ENCODE measurements around the gene S1PR4. TPM values are rescaled to one million over a fixed set of nuclear protein-coding genes. Genes with fewer than 3 reads are reported as not detected.
"Not testable (repeated sequence)": the region's sequence is repeated elsewhere in the genome, so short reads cannot be mapped to it uniquely, and the experiment has no call there.

The S1PR4 gene
- total RNA-seq, 2 donors from 2014 or later: 1.8 to 3.3 TPM

GRCh38 chr19:3210347-3211017, 31.9 kb downstream of the S1PR4 start:
- Histone ChIP-seq H3K27me3 (no peaks in the 10 kb centered on the region), H3K4me1 (no peaks in the 10 kb centered on the region), H3K27ac (no peak overlapping the region), H3K4me3 (no peak overlapping the region), H3K36me3 (replicated peaks in 1 of 2; ENCODE audit: insufficient read depth in 1 of 2, low read depth in 2 of 2) (peaks cover 0 to 4% of the 10 kb centered on the region in 2 donors), H3K9me3 (no peaks in the 10 kb centered on the region)
- 39 to 42% methylated on average over 17 of the region's 20 CpGs for WGBS, 2 donors
- TF ChIP-seq CTCF (IDR thresholded peaks at IDR 0.05) (peak; percentile 13 to 54 (median 45)), POLR2A (IDR thresholded peaks at IDR 0.05) (no peak)
- intact Hi-C loops (cut with DNase I): no loop called here
- DNase-seq: peak; percentile 49 to 61 (median 52)
- peak; percentile 76 for ATAC-seq

- no peak for DNase-seq
- no peaks in the 10 kb centered on the region for H3K27me3 ChIP-seq
- ATAC-seq: no peak
- no peaks in the 10 kb centered on the region for H3K4me1 ChIP-seq
- H3K4me3 ChIP-seq: no peak overlapping the region
- H3K36me3 ChIP-seq (replicated peaks in 1 of 2; ENCODE audit: insufficient read depth in 1 of 2, low read depth in 2 of 2): peaks cover 0 to 4% of the 10 kb centered on the region in 2 donors
- WGBS, 2 donors: 47 to 64% methylated on average over 6 to 12 of the region's 12 CpGs
- intact Hi-C loops (cut with DNase I): no loop called here
- TF ChIP-seq CTCF (IDR thresholded peaks at IDR 0.05): no peak
- no peak for TF ChIP-seq POLR2A (IDR thresholded peaks at IDR 0.05)
- no peak overlapping the region for H3K27ac ChIP-seq
- no peaks in the 10 kb centered on the region for H3K9me3 ChIP-seq
Measured at GRCh38 chr19:3211191-3211590, 32.6 kb downstream of the S1PR4 start.

- no peak overlapping the region for H3K4me3 ChIP-seq
- intact Hi-C loops (cut with DNase I): no loop called here
- H3K36me3 ChIP-seq (replicated peaks in 1 of 2; ENCODE audit: insufficient read depth in 1 of 2, low read depth in 2 of 2): no peaks in the 10 kb centered on the region
- H3K27me3 ChIP-seq: no peaks in the 10 kb centered on the region
- 96 to 100% methylated on average over 7 of the region's 7 CpGs for WGBS, 2 donors
- TF ChIP-seq POLR2A (IDR thresholded peaks at IDR 0.05) (no peak), CTCF (IDR thresholded peaks at IDR 0.05) (no peak)
- no peak for DNase-seq
- no peaks in the 10 kb centered on the region for H3K9me3 ChIP-seq
- H3K4me1 ChIP-seq: no peaks in the 10 kb centered on the region
- no peak overlapping the region for H3K27ac ChIP-seq
- no peak for ATAC-seq
Measured at GRCh38 chr19:3213159-3213558, 34.6 kb downstream of the S1PR4 start.

GRCh38 chr19:3216874-3217273, 38.3 kb downstream of the S1PR4 start:
- TF ChIP-seq POLR2A (IDR thresholded peaks at IDR 0.05) (no peak), CTCF (IDR thresholded peaks at IDR 0.05) (no peak)
- intact Hi-C loops (cut with DNase I): no loop called here
- H3K36me3 ChIP-seq (replicated peaks in 1 of 2; ENCODE audit: insufficient read depth in 1 of 2, low read depth in 2 of 2): no peaks in the 10 kb centered on the region

GRCh38 chr19:3220576-3220975, 42.0 kb downstream of the S1PR4 start:
- Histone ChIP-seq H3K4me1 (no peaks in the 10 kb centered on the region), H3K36me3 (replicated peaks in 1 of 2; ENCODE audit: insufficient read depth in 1 of 2, low read depth in 2 of 2) (no peaks in the 10 kb centered on the region), H3K27ac (no peak overlapping the region), H3K4me3 (no peak overlapping the region), H3K27me3 (peaks cover 0 to 11% of the 10 kb centered on the region in 2 donors), H3K9me3 (no peaks in the 10 kb centered on the region)
- DNase-seq (no peak), ATAC-seq (no peak)
- intact Hi-C loops (cut with DNase I): no loop called here
- 70 to 87% methylated on average over 5 to 12 of the region's 12 CpGs for WGBS, 2 donors
- TF ChIP-seq POLR2A (IDR thresholded peaks at IDR 0.05) (no peak), CTCF (IDR thresholded peaks at IDR 0.05) (no peak)

More at GRCh38 chr19:3216874-3217273, 38.3 kb downstream of the S1PR4 start:
- ATAC-seq: no peak
- WGBS, 2 donors: 82 to 95% methylated on average over 5 of the region's 5 CpGs
- Histone ChIP-seq H3K4me3 (no peak overlapping the region), H3K9me3 (no peaks in the 10 kb centered on the region), H3K27ac (no peak overlapping the region), H3K27me3 (no peaks in the 10 kb centered on the region), H3K4me1 (no peaks in the 10 kb centered on the region)
- DNase-seq: no peak

GRCh38 chr19:3221576-3221975, 43.0 kb downstream of the S1PR4 start:
- WGBS, 2 donors: 59 to 78% methylated on average over 5 of the region's 5 CpGs
- peaks cover 0 to 16% of the 10 kb centered on the region in 2 donors for H3K27me3 ChIP-seq
- ATAC-seq; H3K36me3 ChIP-seq (replicated peaks in 1 of 2; ENCODE audit: insufficient read depth in 1 of 2, low read depth in 2 of 2); H3K4me3 ChIP-seq; DNase-seq; intact Hi-C loops (cut with DNase I); H3K9me3 ChIP-seq; H3K4me1 ChIP-seq; H3K27ac ChIP-seq: not testable (repeated sequence)
